Measurements from ENCODE around the gene POC1A. TPM values are rescaled to one million over a fixed set of nuclear protein-coding genes. Genes with fewer than 3 reads are reported as not detected.

POC1A gene
- total RNA-seq, 1 experiment from 2014 or later = 29.0 TPM

DNA sequence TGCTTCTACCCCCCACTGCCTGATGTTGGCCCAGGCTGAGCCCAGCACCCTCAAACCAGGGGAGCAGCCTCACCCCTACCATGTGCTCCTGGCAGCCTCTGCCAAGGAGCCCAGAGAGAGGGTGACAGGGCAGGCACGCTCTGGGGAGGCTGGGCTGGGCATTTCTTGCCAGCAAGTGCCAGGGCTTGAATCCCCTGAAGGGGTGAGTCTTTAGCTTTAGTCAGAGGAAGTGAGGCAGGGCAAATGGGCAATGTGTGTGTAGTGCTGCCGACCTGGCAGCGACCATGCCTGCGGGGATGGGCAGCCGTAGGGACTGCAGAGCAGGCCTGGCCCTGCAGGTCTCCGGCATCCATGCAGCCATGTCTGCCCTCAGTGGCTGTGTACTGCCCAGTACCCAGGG lies 116.0 kb downstream of the POC1A start:
- Histone ChIP-seq H3K79me1 (ENCODE audit: insufficient read depth, low read depth, low read length, poor library complexity, severe bottlenecking) (no peaks in the 10 kb centered on the region), H3K4me2 (ENCODE audit: insufficient read depth, insufficient read length, low read length) (no peak overlapping the region)

More for the DNA sequence above, 116.0 kb downstream of the POC1A start:
- DNase-seq = no peak
- H3K27ac ChIP-seq (ENCODE audit: insufficient read length, low read depth, low read length) = no peak overlapping the region
- no peaks in the 10 kb centered on the region for H3K23me2 ChIP-seq (ENCODE audit: insufficient read length, low read depth, low read length, poor library complexity, severe bottlenecking)
- Mint-ChIP-seq H3K9me3 (no peaks in the 10 kb centered on the region), H3K27ac (no peak overlapping the region), H3K36me3 (ENCODE audit: insufficient read depth in 1 of 3, low read depth in 3 of 3) (no peaks in the 10 kb centered on the region), H3K4me3 (no peak overlapping the region), H3K27me3 (ENCODE audit: low read depth) (peaks cover 2% of the 10 kb centered on the region), H3K4me1 (peaks cover 0 to 10% of the 10 kb centered on the region in 2 experiments; a peak in 2 of 4 replicates)
- H3K27me3 ChIP-seq (ENCODE audit: insufficient read depth, low read length) = no peaks in the 10 kb centered on the region
- H2BK20ac ChIP-seq (ENCODE audit: low read depth, low read length, poor library complexity, severe bottlenecking) = no peak overlapping the region
- TF ChIP-seq, protein P1, sequence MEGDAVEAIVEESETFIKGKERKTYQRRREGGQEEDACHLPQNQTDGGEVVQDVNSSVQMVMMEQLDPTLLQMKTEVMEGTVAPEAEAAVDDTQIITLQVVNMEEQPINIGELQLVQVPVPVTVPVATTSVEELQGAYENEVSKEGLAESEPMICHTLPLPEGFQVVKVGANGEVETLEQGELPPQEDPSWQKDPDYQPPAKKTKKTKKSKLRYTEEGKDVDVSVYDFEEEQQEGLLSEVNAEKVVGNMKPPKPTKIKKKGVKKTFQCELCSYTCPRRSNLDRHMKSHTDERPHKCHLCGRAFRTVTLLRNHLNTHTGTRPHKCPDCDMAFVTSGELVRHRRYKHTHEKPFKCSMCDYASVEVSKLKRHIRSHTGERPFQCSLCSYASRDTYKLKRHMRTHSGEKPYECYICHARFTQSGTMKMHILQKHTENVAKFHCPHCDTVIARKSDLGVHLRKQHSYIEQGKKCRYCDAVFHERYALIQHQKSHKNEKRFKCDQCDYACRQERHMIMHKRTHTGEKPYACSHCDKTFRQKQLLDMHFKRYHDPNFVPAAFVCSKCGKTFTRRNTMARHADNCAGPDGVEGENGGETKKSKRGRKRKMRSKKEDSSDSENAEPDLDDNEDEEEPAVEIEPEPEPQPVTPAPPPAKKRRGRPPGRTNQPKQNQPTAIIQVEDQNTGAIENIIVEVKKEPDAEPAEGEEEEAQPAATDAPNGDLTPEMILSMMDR (conservative IDR thresholded peaks at IDR 0.05) = no peak
- no peaks in the 10 kb centered on the region for H3K4me1 ChIP-seq (ENCODE audit: insufficient read depth, low read length)
- no CpG with 5 or more reads among the region's 6 CpGs for WGBS (ENCODE audit: extremely low coverage, insufficient read length, low lambda C conversion rate)
- no peak overlapping the region for H4K91ac ChIP-seq (ENCODE audit: insufficient read length, low read depth, low read length)
- no peak overlapping the region for H3K9ac ChIP-seq (ENCODE audit: extremely low read depth, insufficient read length, low read length)
- H3K18ac ChIP-seq (ENCODE audit: insufficient read length, low read depth, low read length) = no peak overlapping the region
- no peak overlapping the region for H3K23ac ChIP-seq (ENCODE audit: insufficient read length, low read depth, low read length)
- H2BK15ac ChIP-seq (ENCODE audit: low read depth, low read length) = peak overlapping the region; percentile 34; the same call in 1 of the 2 replicates
- H4K20me1 ChIP-seq (ENCODE audit: control insufficient read depth, insufficient read depth, insufficient read length) = no peaks in the 10 kb centered on the region
- H2AFZ ChIP-seq (ENCODE audit: low read length) = no peak overlapping the region
- no peak overlapping the region for H2BK12ac ChIP-seq (ENCODE audit: insufficient read length, low read depth, low read length)
- H3K79me2 ChIP-seq (ENCODE audit: insufficient read depth, low read length) = no peaks in the 10 kb centered on the region
- H3K14ac ChIP-seq (ENCODE audit: insufficient read depth, low read length) = no peak overlapping the region
- H3K9me3 ChIP-seq (ENCODE audit: control insufficient read depth, low read depth, low read length) = no peaks in the 10 kb centered on the region
- no peak overlapping the region for H2BK120ac ChIP-seq (ENCODE audit: low read depth, low read length, poor library complexity, severe bottlenecking)
- H2AK5ac ChIP-seq (ENCODE audit: insufficient read length, low read length) = no peak overlapping the region
- no peak overlapping the region for H2BK5ac ChIP-seq (ENCODE audit: insufficient read length, low read length)
- no peak overlapping the region for H4K5ac ChIP-seq (ENCODE audit: insufficient read length, low read depth, low read length)
- no peak overlapping the region for H3K56ac ChIP-seq (ENCODE audit: insufficient read length, low read depth, low read length)
- H3K4ac ChIP-seq (ENCODE audit: low read depth, low read length) = no peak overlapping the region; the same call in 1 of the 2 replicates
- H4K8ac ChIP-seq (replicated peaks; ENCODE audit: insufficient read length, low read depth, low read length) = no peak overlapping the region
- no peak overlapping the region for H3T11ph ChIP-seq (ENCODE audit: low read length)

All from H9 (cell line).